Measurements from ENCODE around the gene SLC1A1.

SLC1A1 gene

GRCh38 chr9:4489919-4490704 is at the start of gene SLC1A1:
Gene SLC1A1 (plus strand): TSS chr9:4490468. CDS start chr9:4490680, 212 bp downstream.
- peak; percentile 48 for DNase-seq

GRCh38 chr9:4442806-4443205 is 47.5 kb upstream of the SLC1A1 start:
- DNase-seq: no peak

DNA sequence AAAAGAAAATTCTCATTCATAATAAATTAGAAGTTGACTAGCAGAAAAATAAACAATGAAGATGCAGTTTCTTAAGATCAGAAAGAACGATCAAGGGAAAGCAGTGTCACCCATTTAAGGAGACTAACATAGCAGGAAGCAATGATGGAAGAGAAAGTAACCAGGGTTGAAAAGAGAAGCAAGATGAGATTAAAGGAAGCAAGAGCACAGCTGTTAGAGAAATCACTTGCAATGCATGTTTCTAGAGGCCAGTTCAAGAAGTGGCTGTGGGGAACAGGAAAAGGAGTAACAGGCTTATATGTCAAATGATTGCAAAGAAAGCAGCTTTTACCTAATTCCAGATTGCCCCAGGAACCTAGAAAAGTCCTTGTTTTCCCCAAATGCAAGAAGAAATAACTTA is 46.8 kb upstream of the SLC1A1 start:
- no peak for DNase-seq

DNA sequence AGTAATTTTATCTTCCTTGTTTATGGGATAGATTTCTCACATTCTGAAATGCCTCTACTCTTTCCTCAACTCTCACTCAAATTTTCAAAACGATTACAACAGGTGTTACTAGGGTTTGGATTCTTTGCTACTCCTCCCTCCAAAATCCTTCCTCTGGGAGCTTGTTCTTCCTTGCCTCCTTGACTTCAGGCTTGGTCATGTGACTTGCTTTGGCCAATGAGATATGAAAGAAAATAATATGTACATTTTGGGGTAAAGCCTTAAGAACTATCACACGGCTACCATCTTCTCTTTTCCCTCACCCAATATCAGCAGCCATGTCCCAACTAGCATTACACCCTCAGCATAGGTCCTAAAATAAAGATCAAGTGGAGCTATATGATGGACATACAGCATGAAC is 28.8 kb upstream of the SLC1A1 start:
- DNase-seq: no peak

- no peak for DNase-seq
Measured at GRCh38 chr9:4463824-4464223, 26.4 kb upstream of the SLC1A1 start.

DNA sequence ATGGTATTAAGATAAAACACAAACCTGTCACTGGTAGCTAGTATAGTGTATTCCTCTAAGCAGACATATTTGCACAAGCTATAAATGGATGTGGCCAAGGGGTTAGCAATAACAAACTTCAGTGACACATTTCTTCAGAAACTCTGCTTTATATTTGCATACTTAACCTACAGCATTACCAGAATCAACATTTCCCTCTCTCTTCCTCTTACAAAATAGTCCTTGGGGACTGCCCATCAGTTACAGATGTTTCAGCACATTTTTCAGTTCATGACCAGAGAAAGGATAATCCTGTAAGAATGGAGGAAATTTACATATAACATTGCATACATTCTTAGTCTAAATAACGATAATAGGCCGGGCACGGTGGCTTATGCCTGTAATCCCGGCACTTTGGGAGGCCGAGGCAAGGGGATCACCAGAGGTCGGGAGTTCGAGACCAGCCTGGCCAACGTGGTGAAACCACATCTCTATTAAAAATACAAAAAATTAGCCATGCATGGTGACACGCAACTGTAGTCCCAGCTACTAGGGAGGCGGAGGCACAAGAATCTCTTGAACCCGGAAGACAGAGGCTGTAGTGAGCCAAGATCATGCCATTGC is 25.3 kb upstream of the SLC1A1 start:
- DNase-seq: no peak

GRCh38 chr9:4465910-4466309 is 24.4 kb upstream of the SLC1A1 start:
- DNase-seq: no peak

- no peak for DNase-seq
Measured at GRCh38 chr9:4475301-4475700, 15.0 kb upstream of the SLC1A1 start.

- DNase-seq: no peak
Measured at GRCh38 chr9:4486176-4486575, 4.1 kb upstream of the SLC1A1 start.

- no peak for DNase-seq
Measured at GRCh38 chr9:4489562-4489918, 728 bp upstream of the SLC1A1 start.

GRCh38 chr9:4490705-4491625 is 697 bp downstream of the SLC1A1 start:
- no peak for DNase-seq

- no peak for DNase-seq
Measured at GRCh38 chr9:4491626-4491975, 1.3 kb downstream of the SLC1A1 start.

GRCh38 chr9:4494332-4494731 is 4.1 kb downstream of the SLC1A1 start:
- DNase-seq: no peak

GRCh38 chr9:4494806-4495205 is 4.5 kb downstream of the SLC1A1 start:
- DNase-seq: no peak

DNA sequence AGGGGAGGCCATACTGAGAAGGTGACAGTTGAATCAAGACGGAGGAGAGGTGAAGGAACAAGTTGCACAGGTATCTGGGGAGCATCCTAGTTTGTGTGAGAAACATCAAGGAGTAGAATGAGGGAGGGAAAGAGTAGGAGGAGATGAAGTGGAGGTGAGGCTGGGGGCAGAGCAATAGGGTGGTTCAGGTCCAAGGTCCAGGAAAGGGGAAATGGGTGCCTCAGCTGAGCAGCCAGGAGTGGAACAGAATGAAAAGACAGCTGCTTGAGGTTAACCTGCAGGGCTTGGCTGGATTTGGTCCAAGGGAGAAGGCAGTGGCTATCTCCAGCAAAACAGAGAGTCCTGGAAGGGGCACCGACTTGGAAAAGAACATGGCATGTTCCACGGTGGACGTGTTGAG is 5.3 kb downstream of the SLC1A1 start:
- DNase-seq: no peak

- DNase-seq: no peak
Measured at GRCh38 chr9:4496497-4496896, 6.2 kb downstream of the SLC1A1 start.

DNA sequence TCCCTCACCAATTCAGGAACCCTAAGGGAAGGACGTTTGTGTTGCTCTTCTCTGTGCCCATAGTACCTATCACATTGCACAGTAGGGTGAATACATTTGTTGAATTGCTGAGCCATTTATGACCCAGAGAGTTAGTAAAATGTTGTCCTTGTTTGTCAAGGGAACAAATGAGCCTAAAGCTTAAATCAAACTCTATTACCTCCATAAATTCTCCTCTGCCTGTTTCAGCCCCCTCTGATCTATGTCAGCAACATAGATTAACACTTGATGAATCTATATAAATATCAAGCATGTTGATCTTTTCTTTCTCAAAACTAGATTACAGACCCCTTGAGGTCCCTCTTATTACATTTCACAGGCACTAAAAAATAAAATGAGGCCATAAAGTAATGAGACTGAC is 7.1 kb downstream of the SLC1A1 start:
- DNase-seq: no peak

DNA sequence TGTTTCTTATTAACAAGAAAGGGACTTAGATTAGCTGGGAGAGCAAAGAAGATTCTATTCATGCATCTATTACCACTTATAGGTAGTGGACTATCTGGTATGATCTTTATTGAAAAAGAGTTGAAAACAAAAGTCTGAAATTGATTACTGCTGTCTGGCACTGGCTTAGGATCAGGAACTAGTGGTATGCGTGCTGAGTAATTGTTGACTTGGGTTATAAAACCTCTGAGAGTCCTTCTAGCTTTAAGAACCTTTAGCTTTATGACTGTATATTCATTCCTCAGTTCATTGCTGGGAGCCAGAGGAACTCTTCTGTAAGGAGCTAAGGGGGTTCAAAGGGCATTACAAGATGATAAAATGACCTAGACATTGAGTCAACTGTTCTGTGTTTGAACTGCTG is 7.6 kb downstream of the SLC1A1 start:
- DNase-seq: no peak

DNA sequence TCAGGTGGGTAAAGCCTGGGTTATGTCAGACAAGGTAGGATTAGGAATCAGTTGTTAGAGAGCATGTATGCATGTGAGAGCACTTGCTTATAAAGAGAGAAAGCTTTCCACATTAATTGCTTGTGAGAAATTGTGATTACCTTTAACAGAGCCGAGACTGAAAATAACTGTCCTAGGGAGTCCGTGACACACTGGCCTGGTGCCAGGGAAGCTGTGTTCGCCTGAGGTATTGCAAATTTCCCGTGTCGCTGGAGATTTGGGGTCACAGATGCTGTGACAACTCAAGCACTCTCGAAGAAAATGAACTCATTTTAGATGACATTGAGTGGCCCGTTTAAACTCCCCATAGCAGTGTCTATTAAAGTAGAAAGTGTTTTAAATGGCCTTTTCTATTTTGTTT is 9.6 kb downstream of the SLC1A1 start:
- DNase-seq: no peak

DNA sequence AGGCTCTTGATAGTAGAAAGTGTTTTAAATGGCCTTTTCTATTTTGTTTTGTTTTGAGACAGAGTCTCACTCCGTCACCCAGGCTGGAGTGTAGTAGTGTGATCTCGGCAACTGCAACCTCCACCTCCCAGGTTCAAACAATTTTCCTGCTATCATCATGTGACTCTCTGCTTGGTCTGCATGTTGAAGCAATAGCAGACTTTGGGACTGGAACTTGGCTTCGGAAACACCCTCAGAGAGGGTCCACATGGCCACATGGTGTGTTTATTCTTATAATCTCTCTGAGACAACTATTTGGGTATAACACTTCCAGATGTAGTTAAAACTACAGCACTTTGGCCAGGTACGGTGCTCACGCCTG is 10.9 kb downstream of the SLC1A1 start:
- DNase-seq: no peak

DNA sequence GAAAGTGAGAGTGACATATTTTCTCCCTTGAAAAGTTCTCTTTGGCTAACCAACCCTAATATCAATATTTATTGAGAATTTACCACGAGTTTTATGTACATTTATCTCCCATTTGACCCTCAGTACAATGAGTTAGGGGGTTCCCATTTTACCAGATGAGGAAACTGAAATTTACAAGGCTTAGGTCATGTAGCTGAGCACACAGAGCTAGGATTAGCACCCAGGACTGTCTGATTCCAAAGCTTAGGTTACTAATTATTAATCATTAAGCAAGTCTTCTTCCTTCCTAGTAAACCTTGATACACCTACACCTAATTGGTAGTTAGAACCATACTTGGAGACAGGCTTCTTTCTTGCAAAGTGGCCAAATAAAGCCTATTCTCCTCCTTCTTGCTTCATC is 12.2 kb downstream of the SLC1A1 start:
- no peak for DNase-seq

DNA sequence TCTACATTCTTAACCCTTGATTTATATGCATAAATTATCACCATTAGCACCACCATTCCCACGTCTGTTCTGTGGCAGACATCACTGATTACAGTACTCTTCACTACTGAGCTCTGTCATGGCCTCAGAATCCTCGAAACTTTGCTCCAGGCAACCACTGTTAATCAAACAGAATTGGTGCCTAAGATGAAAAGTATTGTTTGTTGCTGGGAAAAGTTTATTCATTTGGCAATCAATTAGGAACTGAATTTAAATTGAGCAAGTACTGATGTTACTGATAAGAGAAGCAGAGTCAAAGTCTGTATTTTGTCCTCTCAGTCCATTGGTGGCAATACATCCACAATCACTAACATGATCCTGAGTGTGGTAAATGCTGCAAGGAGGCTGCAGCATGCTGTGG is 12.8 kb downstream of the SLC1A1 start:
- DNase-seq: no peak

- no peak for DNase-seq
Measured at GRCh38 chr9:4504250-4504649, 14.0 kb downstream of the SLC1A1 start.

DNA sequence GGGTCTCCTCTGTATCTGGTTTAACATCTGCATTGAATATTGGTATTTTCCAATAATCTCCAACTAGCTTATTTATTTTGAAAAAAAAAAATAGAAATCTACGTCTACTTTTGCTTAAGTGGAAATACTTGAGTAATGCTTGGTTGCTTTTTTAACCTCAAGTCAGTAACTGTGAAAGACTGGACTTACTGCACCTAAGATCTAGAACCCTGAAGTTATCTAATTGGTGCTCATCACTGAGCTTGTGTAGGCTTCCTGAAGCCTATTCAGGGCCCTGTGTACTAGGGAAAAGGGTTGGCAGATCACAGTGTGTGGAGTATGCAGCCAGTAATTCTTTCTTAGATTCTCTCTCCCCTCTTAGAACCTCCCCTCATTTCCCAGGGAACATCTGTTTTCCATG is 16.2 kb downstream of the SLC1A1 start:
- DNase-seq: no peak
